ENCODE data around the gene VIPR2.

Gene VIPR2

GRCh38 chr7:159157714-159158113 is 13.0 kb upstream of the VIPR2 start:
- no peak for DNase-seq

GRCh38 chr7:159156436-159157245 is 12.0 kb upstream of the VIPR2 start:
- DNase-seq, result no peak

GRCh38 chr7:159155410-159155809 is 10.7 kb upstream of the VIPR2 start:
- no peak for DNase-seq

GRCh38 chr7:159154243-159154642 is 9.6 kb upstream of the VIPR2 start:
- no peak for DNase-seq

GRCh38 chr7:159153511-159153910 is 8.8 kb upstream of the VIPR2 start:
- DNase-seq, result no peak

GRCh38 chr7:159152816-159153215 is 8.1 kb upstream of the VIPR2 start:
- no peak for DNase-seq

- no peak for DNase-seq
These were observed 6.6 kb upstream of the VIPR2 start for GRCh38 chr7:159151231-159151630.

- DNase-seq, result no peak
These were observed 4.8 kb upstream of the VIPR2 start for GRCh38 chr7:159149488-159149887.

- no peak for DNase-seq
These were observed 4.0 kb upstream of the VIPR2 start for GRCh38 chr7:159148430-159149395.

- no peak for DNase-seq
These were observed 3.0 kb upstream of the VIPR2 start for GRCh38 chr7:159147687-159148086.

- DNase-seq, result no peak
These were observed 2.6 kb upstream of the VIPR2 start for GRCh38 chr7:159147246-159147645.

- no peak for DNase-seq
These were observed 1.6 kb upstream of the VIPR2 start for GRCh38 chr7:159146084-159146858.

- DNase-seq, result no peak
These were observed 806 bp upstream of the VIPR2 start for GRCh38 chr7:159145490-159145855.

GRCh38 chr7:159143780-159144757 is 598 bp downstream of the VIPR2 start:
- DNase-seq, result no peak

- no peak for DNase-seq
These were observed 1.9 kb downstream of the VIPR2 start for GRCh38 chr7:159142730-159143129.

GRCh38 chr7:159142199-159142598 is 2.5 kb downstream of the VIPR2 start:
- DNase-seq, result no peak

- no peak for DNase-seq
These were observed 3.0 kb downstream of the VIPR2 start for GRCh38 chr7:159141660-159142059.

- no peak for DNase-seq
These were observed 3.5 kb downstream of the VIPR2 start for GRCh38 chr7:159141167-159141566.

- no peak for DNase-seq
These were observed 4.3 kb downstream of the VIPR2 start for GRCh38 chr7:159140170-159140910.

GRCh38 chr7:159139639-159140038 is 5.0 kb downstream of the VIPR2 start:
- DNase-seq, result no peak

GRCh38 chr7:159139202-159139601 is 5.5 kb downstream of the VIPR2 start:
- DNase-seq, result no peak

All from GDM1 (cell line).